ENCODE measurements around the gene RBM3.
"Not testable (repeated sequence)": the region's sequence is repeated elsewhere in the genome, so short reads cannot be mapped to it uniquely, and the experiment has no call there.

Gene RBM3

GRCh38 chrX:48541140-48541814 lies 33.0 kb upstream of the RBM3 start:
- Histone ChIP-seq H3K9ac (ENCODE audit: low read length) (no peak overlapping the region), H3K9me3 (ENCODE audit: low read length) (no peaks in the 10 kb centered on the region), H3K27me3 (ENCODE audit: control insufficient read depth in 1 of 2, insufficient read depth in 2 of 2, low read length in 2 of 2) (no peaks in the 10 kb centered on the region), H3K4me3 (ENCODE audit: low read depth in 1 of 2, low read length in 2 of 2) (no peak overlapping the region), H3K4me1 (ENCODE audit: insufficient read depth, low read length) (no peaks in the 10 kb centered on the region), H3K36me3 (ENCODE audit: insufficient read depth, low read length) (no peaks in the 10 kb centered on the region), H3K27ac (ENCODE audit: low read depth, low read length) (no peak overlapping the region)

GRCh38 chrX:48548871-48549270 lies 25.4 kb upstream of the RBM3 start:
- Histone ChIP-seq H3K9ac (ENCODE audit: low read length) (no peak overlapping the region), H3K4me3 (ENCODE audit: low read depth in 1 of 2, low read length in 2 of 2) (no peak overlapping the region), H3K27me3 (ENCODE audit: control insufficient read depth in 1 of 2, insufficient read depth in 2 of 2, low read length in 2 of 2) (no peaks in the 10 kb centered on the region), H3K36me3 (ENCODE audit: insufficient read depth, low read length) (no peaks in the 10 kb centered on the region), H3K27ac (ENCODE audit: low read depth, low read length) (no peak overlapping the region), H3K4me1 (ENCODE audit: insufficient read depth, low read length) (no peaks in the 10 kb centered on the region), H3K9me3 (ENCODE audit: low read length) (no peaks in the 10 kb centered on the region)

GRCh38 chrX:48555731-48556325 lies 18.5 kb upstream of the RBM3 start:
- not testable (repeated sequence) for H3K4me3 ChIP-seq (ENCODE audit: low read depth in 1 of 2, low read length in 2 of 2); H3K27ac ChIP-seq (ENCODE audit: low read depth, low read length); H3K4me1 ChIP-seq (ENCODE audit: insufficient read depth, low read length); H3K9ac ChIP-seq (ENCODE audit: low read length); H3K9me3 ChIP-seq (ENCODE audit: low read length); H3K27me3 ChIP-seq (ENCODE audit: control insufficient read depth in 1 of 2, insufficient read depth in 2 of 2, low read length in 2 of 2)
- H3K36me3 ChIP-seq (ENCODE audit: insufficient read depth, low read length): peaks cover 23% of the 10 kb centered on the region

DNA sequence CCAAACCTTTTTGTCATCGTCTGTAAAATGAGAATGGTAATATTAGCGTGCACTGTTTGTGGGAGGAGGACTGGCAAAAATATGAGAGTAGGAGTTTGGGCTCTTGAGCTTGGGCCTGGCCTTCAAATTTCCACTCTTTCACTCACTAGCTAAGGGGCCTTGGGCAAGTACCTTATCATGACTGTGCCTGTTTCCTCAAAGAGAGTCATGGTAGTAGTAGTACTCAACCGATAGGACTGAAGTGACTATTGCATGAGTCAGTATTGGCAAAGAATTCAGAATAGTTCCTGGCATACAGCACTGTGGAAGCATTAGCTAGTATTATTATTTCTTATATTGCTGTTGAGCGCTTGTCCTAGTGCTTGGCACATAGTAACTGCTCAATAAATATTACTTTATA lies 16.0 kb upstream of the RBM3 start:
- no peaks in the 10 kb centered on the region for H3K4me1 ChIP-seq (ENCODE audit: insufficient read depth, low read length)
- H3K27ac ChIP-seq (ENCODE audit: low read depth, low read length): no peak overlapping the region
- H3K4me3 ChIP-seq (ENCODE audit: low read depth in 1 of 2, low read length in 2 of 2): no peak overlapping the region
- H3K36me3 ChIP-seq (ENCODE audit: insufficient read depth, low read length): peaks cover 33% of the 10 kb centered on the region
- H3K9ac ChIP-seq (ENCODE audit: low read length): no peak overlapping the region
- H3K9me3 ChIP-seq (ENCODE audit: low read length): no peaks in the 10 kb centered on the region
- no peaks in the 10 kb centered on the region for H3K27me3 ChIP-seq (ENCODE audit: control insufficient read depth in 1 of 2, insufficient read depth in 2 of 2, low read length in 2 of 2)

- H3K27me3 ChIP-seq (ENCODE audit: control insufficient read depth in 1 of 2, insufficient read depth in 2 of 2, low read length in 2 of 2): no peaks in the 10 kb centered on the region
- H3K9ac ChIP-seq (ENCODE audit: low read length): no peak overlapping the region
- peaks cover 33% of the 10 kb centered on the region for H3K36me3 ChIP-seq (ENCODE audit: insufficient read depth, low read length)
- no peaks in the 10 kb centered on the region for H3K4me1 ChIP-seq (ENCODE audit: insufficient read depth, low read length)
- no peaks in the 10 kb centered on the region for H3K9me3 ChIP-seq (ENCODE audit: low read length)
- H3K4me3 ChIP-seq (ENCODE audit: low read depth in 1 of 2, low read length in 2 of 2): no peak overlapping the region
- H3K27ac ChIP-seq (ENCODE audit: low read depth, low read length): no peak overlapping the region
These were observed 14.6 kb upstream of the RBM3 start for GRCh38 chrX:48559636-48560035.

GRCh38 chrX:48560056-48560455 lies 14.2 kb upstream of the RBM3 start:
- Histone ChIP-seq H3K27me3 (ENCODE audit: control insufficient read depth in 1 of 2, insufficient read depth in 2 of 2, low read length in 2 of 2) (no peaks in the 10 kb centered on the region), H3K4me3 (ENCODE audit: low read depth in 1 of 2, low read length in 2 of 2) (no peak overlapping the region), H3K36me3 (ENCODE audit: insufficient read depth, low read length) (peaks cover 28% of the 10 kb centered on the region), H3K27ac (ENCODE audit: low read depth, low read length) (no peak overlapping the region), H3K9me3 (ENCODE audit: low read length) (no peaks in the 10 kb centered on the region), H3K4me1 (ENCODE audit: insufficient read depth, low read length) (no peaks in the 10 kb centered on the region), H3K9ac (ENCODE audit: low read length) (no peak overlapping the region)

- no peaks in the 10 kb centered on the region for H3K9me3 ChIP-seq (ENCODE audit: low read length)
- no peaks in the 10 kb centered on the region for H3K27me3 ChIP-seq (ENCODE audit: control insufficient read depth in 1 of 2, insufficient read depth in 2 of 2, low read length in 2 of 2)
- peaks cover 25% of the 10 kb centered on the region for H3K36me3 ChIP-seq (ENCODE audit: insufficient read depth, low read length)
- no peak overlapping the region for H3K27ac ChIP-seq (ENCODE audit: low read depth, low read length)
- H3K9ac ChIP-seq (ENCODE audit: low read length): no peak overlapping the region
- H3K4me1 ChIP-seq (ENCODE audit: insufficient read depth, low read length): no peaks in the 10 kb centered on the region
- H3K4me3 ChIP-seq (ENCODE audit: low read depth in 1 of 2, low read length in 2 of 2): no peak overlapping the region
These were observed 13.6 kb upstream of the RBM3 start for GRCh38 chrX:48560681-48561080.

GRCh38 chrX:48569958-48570357 lies 4.3 kb upstream of the RBM3 start:
- Histone ChIP-seq H3K4me1 (ENCODE audit: insufficient read depth, low read length) (no peaks in the 10 kb centered on the region), H3K9ac (ENCODE audit: low read length) (no peak overlapping the region), H3K4me3 (ENCODE audit: low read depth in 1 of 2, low read length in 2 of 2) (no peak overlapping the region)

DNA sequence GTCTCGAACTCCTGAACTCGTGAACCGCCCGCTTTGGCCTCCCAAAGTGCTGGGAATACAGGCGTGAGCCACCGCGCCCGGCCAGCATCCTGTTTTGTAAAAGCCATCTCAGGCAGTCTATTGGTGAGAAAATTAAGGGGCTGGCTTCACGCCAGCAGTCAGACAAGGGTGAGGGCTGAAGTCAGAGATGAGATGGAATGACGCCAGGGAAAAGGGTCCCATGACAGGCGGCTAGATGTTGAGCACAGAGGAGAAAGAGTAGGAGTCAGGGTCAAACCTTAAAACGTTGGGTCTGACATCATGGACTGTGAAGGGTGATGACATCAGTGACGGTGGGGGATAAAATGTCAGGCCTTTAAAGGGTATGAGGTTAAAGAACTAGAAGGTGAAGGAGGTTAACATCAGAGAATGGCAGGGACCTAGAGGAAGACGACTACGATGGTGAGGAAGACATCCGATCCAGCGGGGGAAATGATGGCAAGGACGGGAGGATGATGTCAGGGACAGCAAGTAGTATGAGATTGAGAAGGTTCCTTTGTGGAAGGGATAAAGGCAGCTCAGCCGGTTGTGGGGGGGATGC lies 504 bp upstream of the RBM3 start:
- peaks cover 29% of the 10 kb centered on the region for H3K36me3 ChIP-seq (ENCODE audit: insufficient read depth, low read length)
- H3K4me3 ChIP-seq (ENCODE audit: low read depth in 1 of 2, low read length in 2 of 2): peak overlapping the region; percentile 11 to 72
- H3K9ac ChIP-seq (ENCODE audit: low read length): no peak overlapping the region
- peaks cover 14% of the 10 kb centered on the region for H3K4me1 ChIP-seq (ENCODE audit: insufficient read depth, low read length)
- no peaks in the 10 kb centered on the region for H3K27me3 ChIP-seq (ENCODE audit: control insufficient read depth in 1 of 2, insufficient read depth in 2 of 2, low read length in 2 of 2)
- no peaks in the 10 kb centered on the region for H3K9me3 ChIP-seq (ENCODE audit: low read length)
- peak overlapping the region; percentile 50 for H3K27ac ChIP-seq (ENCODE audit: low read depth, low read length)

More at GRCh38 chrX:48569958-48570357, 4.3 kb upstream of the RBM3 start:
- no peaks in the 10 kb centered on the region for H3K9me3 ChIP-seq (ENCODE audit: low read length)
- no peaks in the 10 kb centered on the region for H3K27me3 ChIP-seq (ENCODE audit: control insufficient read depth in 1 of 2, insufficient read depth in 2 of 2, low read length in 2 of 2)
- no peak overlapping the region for H3K27ac ChIP-seq (ENCODE audit: low read depth, low read length)
- peaks cover under 1% of the 10 kb centered on the region for H3K36me3 ChIP-seq (ENCODE audit: insufficient read depth, low read length)

DNA sequence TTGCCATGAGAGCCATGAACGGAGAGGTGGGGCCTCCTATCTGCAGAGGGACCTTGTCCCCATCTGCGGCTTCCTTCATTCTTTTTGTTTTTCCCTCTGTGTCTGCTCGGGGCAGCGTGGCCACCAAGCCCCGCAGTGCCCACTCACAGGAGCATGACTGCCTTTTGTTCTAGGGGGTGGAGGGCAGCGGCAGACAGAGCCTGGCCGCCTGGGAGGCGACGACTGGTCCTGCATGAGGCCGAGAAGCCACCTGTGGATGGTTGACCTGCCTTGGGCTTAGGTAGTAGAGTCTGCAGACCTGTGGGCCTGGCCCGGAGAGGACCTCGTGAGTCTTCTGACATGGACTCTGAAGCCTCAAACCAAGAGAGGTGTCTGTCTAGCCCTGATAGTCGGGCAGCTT lies 1.4 kb downstream of the RBM3 start:
- H3K9me3 ChIP-seq (ENCODE audit: low read length): no peaks in the 10 kb centered on the region
- H3K36me3 ChIP-seq (ENCODE audit: insufficient read depth, low read length): peaks cover 29% of the 10 kb centered on the region
- peaks cover 14% of the 10 kb centered on the region for H3K4me1 ChIP-seq (ENCODE audit: insufficient read depth, low read length)
- no peak overlapping the region for H3K27ac ChIP-seq (ENCODE audit: low read depth, low read length)
- no peaks in the 10 kb centered on the region for H3K27me3 ChIP-seq (ENCODE audit: control insufficient read depth in 1 of 2, insufficient read depth in 2 of 2, low read length in 2 of 2)
- H3K4me3 ChIP-seq (ENCODE audit: low read depth in 1 of 2, low read length in 2 of 2): peak overlapping the region; percentile 24 to 72
- peak overlapping the region; percentile 54 for H3K9ac ChIP-seq (ENCODE audit: low read length)

DNA sequence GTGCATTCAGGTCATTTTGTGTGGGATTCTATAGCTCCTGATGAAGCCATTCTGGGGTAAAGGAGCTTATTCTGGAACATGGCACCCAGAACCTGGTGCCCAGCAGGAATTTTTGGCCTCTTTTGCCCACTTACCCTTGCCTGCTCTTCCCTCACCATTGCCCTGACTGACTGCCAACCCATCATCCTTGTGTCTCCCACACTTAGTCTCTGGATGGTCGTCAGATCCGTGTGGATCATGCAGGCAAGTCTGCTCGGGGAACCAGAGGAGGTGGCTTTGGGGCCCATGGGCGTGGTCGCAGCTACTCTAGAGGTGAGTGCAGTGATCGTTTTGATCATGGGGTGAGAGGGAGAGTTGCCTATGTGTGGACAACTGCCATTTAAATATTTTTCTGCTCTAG lies 1.8 kb downstream of the RBM3 start:
- Histone ChIP-seq H3K9me3 (ENCODE audit: low read length) (no peaks in the 10 kb centered on the region), H3K27me3 (ENCODE audit: control insufficient read depth in 1 of 2, insufficient read depth in 2 of 2, low read length in 2 of 2) (no peaks in the 10 kb centered on the region), H3K4me1 (ENCODE audit: insufficient read depth, low read length) (peaks cover 14% of the 10 kb centered on the region), H3K4me3 (ENCODE audit: low read depth in 1 of 2, low read length in 2 of 2) (peak overlapping the region in 1 of 2 donors; percentile 72), H3K36me3 (ENCODE audit: insufficient read depth, low read length) (peaks cover 29% of the 10 kb centered on the region), H3K9ac (ENCODE audit: low read length) (no peak overlapping the region), H3K27ac (ENCODE audit: low read depth, low read length) (no peak overlapping the region)
